OCI-LY3 (cell line): ENCODE results near the gene ALKBH7.

Experiments
- H2AFZ ChIP-seq: fragments of 200-600, 300-600 bp; shearing (Covaris generic); 2 replicates; pipeline ENCODE4 v1.6.0; 2014; ENCODE audit warnings: antibody characterized with exemption, low read depth, low read length
- H3K27ac ChIP-seq: fragments of 200-600, 300-600 bp; sonication (generic); 2 replicates; pipeline ENCODE4 v1.5.1; 2014; ENCODE audit warnings: mild to moderate bottlenecking, low read length, moderate library complexity, mixed read lengths
- H3K27me3 ChIP-seq: fragments of 200-600, 300-600 bp; sonication (generic); 2 replicates; pipeline ENCODE4 v1.6.1; 2014; ENCODE audit warnings: low read depth, low read length, mixed read lengths
- H3K36me3 ChIP-seq: fragments of 200-600, 300-600 bp; sonication (generic); replicated peaks from 2 replicates; pipeline ENCODE3; 2014; ENCODE audit warnings: low read depth, low read length, mixed read lengths
- H3K4me1 ChIP-seq: fragments of 300-600, 200-600 bp; sonication (generic); 2 replicates; pipeline ENCODE4 v1.6.1; 2014; ENCODE audit warnings: low read length, mixed read lengths
- H3K4me2 ChIP-seq: fragments of 200-600, 300-600 bp; sonication (generic); 2 replicates; pipeline ENCODE4 v1.6.1; 2014; ENCODE audit warnings: low read length, mixed read lengths
- H3K4me3 ChIP-seq: fragments of 300-600, 200-600 bp; sonication (generic); 2 replicates; pipeline ENCODE4 v1.5.1; 2014; ENCODE audit warnings: antibody characterized with exemption, mild to moderate bottlenecking, low read length, moderate library complexity
- H3K79me2 ChIP-seq: fragments of 300-600, 200-600 bp; shearing (Covaris generic); 2 replicates; pipeline ENCODE4 v1.6.1; 2014; ENCODE audit warnings: mild to moderate bottlenecking, low read length, mixed read lengths
- H3K9ac ChIP-seq: fragments of 300-600, 200-600 bp; shearing (Covaris generic); 2 replicates; pipeline ENCODE4 v1.6.0; 2014; ENCODE audit warnings: mild to moderate bottlenecking, low read length, moderate library complexity
- H3K9me3 ChIP-seq: fragments of 200-600, 300-600 bp; shearing (Covaris generic); 2 replicates; pipeline ENCODE4 v1.6.1; 2014; ENCODE audit warnings: low read length, mixed read lengths; ENCODE audit not compliant: insufficient read depth
- H4K20me1 ChIP-seq: fragments of 200-600, 300-600 bp; sonication (generic); 2 replicates; pipeline ENCODE4 v1.6.1; 2016; ENCODE audit warnings: low read length, mixed read lengths; ENCODE audit not compliant: insufficient read depth
- CTCF ChIP-seq: fragments of 200-600, 300-600 bp; sonication (generic); IDR thresholded peaks from 2 replicates; pipeline ENCODE4 v1.5.1; 2014; ENCODE audit warnings: antibody characterized with exemption, low read length, low read depth
- EZH2phosphoT487 ChIP-seq: fragments of 200-600 bp; shearing (Covaris generic); IDR thresholded peaks from 2 replicates; pipeline ENCODE4 v1.6.1; 2018; ENCODE audit warnings: antibody characterized with exemption, mixed run types, low read depth

ALKBH7 gene

DNA sequence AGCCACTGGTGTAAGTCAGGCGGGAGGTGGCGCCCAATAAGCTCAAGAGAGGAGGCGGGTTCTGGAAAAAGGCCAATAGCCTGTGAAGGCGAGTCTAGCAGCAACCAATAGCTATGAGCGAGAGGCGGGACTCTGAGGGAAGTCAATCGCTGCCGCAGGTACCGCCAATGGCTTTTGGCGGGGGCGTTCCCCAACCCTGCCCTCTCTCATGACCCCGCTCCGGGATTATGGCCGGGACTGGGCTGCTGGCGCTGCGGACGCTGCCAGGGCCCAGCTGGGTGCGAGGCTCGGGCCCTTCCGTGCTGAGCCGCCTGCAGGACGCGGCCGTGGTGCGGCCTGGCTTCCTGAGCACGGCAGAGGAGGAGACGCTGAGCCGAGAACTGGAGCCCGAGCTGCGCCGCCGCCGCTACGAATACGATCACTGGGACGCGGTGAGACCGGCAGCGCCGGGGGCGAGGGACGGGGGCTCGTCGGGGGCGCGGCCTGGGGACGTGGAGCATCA lies at the start of gene ALKBH7:
Gene ALKBH7, plus strand, starts transcription at position 201 of the 502 bp plus-strand sequence. Its CDS starts 27 bp downstream, at position 228.
- Histone ChIP-seq H3K36me3 (peaks cover 12% of the 10 kb centered on the region), H3K4me2 (peak within 1 kb of the TSS; percentile 91), H3K9me3 (no peaks in the 10 kb centered on the region), H3K27ac (peak within 1 kb of the TSS; percentile 85), H2AFZ (peak within 1 kb of the TSS; percentile 80), H4K20me1 (no peaks in the 10 kb centered on the region), H3K27me3 (no peaks in the 10 kb centered on the region), H3K4me1 (peaks cover 9% of the 10 kb centered on the region), H3K9ac (peak within 1 kb of the TSS; percentile 86), H3K79me2 (no peaks in the 10 kb centered on the region), H3K4me3 (peak within 1 kb of the TSS; percentile 83)
- TF ChIP-seq EZH2phosphoT487 (no peak), CTCF (no peak)

GRCh38 chr19:6324757-6325156 lies 47.8 kb upstream of the ALKBH7 start:
- TF ChIP-seq CTCF (no peak), EZH2phosphoT487 (no peak)
- Histone ChIP-seq H3K27ac (no peak overlapping the region), H3K4me2 (no peak overlapping the region), H3K9ac (no peak overlapping the region), H3K9me3 (no peaks in the 10 kb centered on the region), H3K36me3 (no peaks in the 10 kb centered on the region), H3K4me3 (no peak overlapping the region), H3K79me2 (no peaks in the 10 kb centered on the region), H3K27me3 (peaks cover 12% of the 10 kb centered on the region), H3K4me1 (no peaks in the 10 kb centered on the region), H2AFZ (no peak overlapping the region), H4K20me1 (no peaks in the 10 kb centered on the region)

DNA sequence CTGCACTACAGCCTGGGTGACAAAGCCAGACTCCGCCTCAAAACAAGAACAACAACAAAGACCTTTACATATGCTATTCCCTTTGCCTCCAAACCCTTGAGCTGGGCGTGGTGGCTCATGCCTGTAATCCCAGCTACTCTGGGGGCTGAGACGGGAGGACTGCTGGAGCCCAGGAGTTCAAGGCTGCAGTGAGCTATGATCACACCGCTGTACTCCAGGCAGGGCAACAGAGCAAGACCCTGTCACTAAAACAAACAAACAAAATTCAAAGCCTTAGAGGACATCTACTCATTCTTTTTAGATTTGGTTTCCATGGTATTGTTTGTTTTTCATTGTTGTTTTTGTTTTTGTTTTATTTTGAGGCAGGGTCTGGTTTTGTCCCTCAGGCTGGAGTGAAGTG lies 47.0 kb upstream of the ALKBH7 start:
- H3K79me2 ChIP-seq, result no peaks in the 10 kb centered on the region
- H3K36me3 ChIP-seq, result no peaks in the 10 kb centered on the region
- H4K20me1 ChIP-seq, result no peaks in the 10 kb centered on the region
- no peak overlapping the region for H3K4me3 ChIP-seq
- H3K9ac ChIP-seq, result no peak overlapping the region
- no peaks in the 10 kb centered on the region for H3K9me3 ChIP-seq
- no peak for TF ChIP-seq EZH2phosphoT487
- no peak for TF ChIP-seq CTCF
- no peak overlapping the region for H2AFZ ChIP-seq
- H3K27me3 ChIP-seq, result peaks cover 10% of the 10 kb centered on the region
- no peaks in the 10 kb centered on the region for H3K4me1 ChIP-seq
- no peak overlapping the region for H3K27ac ChIP-seq
- H3K4me2 ChIP-seq, result no peak overlapping the region

DNA sequence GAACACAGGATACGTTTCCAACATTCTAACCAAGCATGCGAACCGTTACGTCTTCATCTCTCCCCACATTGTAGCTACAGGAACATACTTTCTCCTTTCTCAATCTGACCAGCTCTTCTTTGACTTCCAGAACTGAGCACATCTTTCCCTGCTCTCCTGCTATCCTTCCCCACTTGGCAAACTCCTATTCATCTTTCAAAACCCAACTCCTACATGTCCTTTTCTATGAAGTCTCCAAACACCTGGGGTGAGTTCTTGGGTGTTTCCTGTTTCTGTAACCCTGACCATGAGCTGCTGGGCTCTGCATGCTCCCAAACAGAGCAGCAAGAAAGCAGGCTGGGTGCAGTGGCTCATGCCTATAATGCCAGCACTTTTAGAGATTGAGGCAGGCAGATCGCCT lies 45.8 kb upstream of the ALKBH7 start:
- H3K4me1 ChIP-seq, result no peaks in the 10 kb centered on the region

More for the DNA sequence above, 45.8 kb upstream of the ALKBH7 start:
- Histone ChIP-seq H3K79me2 (no peaks in the 10 kb centered on the region), H3K9me3 (no peaks in the 10 kb centered on the region), H3K4me3 (no peak overlapping the region), H3K36me3 (no peaks in the 10 kb centered on the region), H3K9ac (no peak overlapping the region), H3K4me2 (no peak overlapping the region), H3K27me3 (peaks cover 3% of the 10 kb centered on the region), H2AFZ (no peak overlapping the region), H4K20me1 (no peaks in the 10 kb centered on the region), H3K27ac (no peak overlapping the region)
- TF ChIP-seq CTCF (no peak), EZH2phosphoT487 (no peak)
